Measurements from ENCODE around the gene JCHAIN. TPM values are rescaled to one million over a fixed set of nuclear protein-coding genes. Genes with fewer than 3 reads are reported as not detected.

JCHAIN gene
- total and polyA plus RNA-seq, 2 of the 13 experiments (the other 11 are each of a cell fraction or from before 2014, with no cell fraction given), result not detected

DNA sequence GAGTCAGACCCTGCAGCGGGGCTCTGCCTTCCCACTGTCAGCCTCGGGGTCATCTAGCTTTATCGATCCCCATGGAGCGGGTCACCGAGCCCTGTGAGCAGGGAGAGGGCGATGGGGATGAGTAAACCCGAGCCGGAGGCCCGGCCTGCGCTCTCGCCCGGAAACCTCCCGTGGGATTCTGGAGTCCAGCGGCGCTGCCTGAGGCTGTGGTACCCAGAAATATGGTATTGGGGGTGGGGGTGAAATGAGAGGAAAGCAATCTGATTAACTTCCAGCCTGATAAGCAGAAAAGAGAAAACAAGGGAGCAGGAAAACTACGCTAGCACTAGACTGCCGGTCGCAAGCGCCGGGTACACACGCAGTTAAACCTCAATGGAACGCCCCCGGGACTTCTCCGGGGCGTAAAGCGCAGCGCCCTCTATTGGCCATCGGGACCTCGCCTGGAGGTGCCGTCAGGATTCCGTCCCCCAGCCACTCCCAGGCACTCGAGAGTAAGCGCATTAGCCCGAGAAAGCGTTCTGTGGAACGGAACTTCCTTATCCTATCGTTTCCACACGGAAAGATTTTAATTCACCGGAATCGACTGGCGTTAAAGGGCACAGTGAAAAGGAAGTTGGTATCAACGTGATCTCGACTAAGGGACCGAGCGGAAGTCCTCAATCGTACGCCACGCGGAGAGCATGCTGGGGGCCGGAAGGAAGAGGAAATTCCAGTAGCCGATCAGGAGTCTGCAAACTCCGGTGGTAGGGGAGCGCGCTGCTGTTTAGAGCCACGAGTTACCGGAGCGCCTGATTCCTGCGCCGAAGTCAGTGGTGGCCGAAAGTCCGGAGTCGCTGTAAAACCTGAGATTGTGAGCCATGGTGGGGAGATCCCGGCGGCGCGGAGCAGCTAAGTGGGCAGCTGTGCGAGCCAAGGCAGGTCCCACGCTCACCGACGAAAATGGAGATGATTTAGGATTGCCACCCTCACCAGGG, 21.8 kb upstream of the JCHAIN start, which contains the start of gene UTP3 (continued):
- TF ChIP-seq HMGXB4 (CRISPR knock-in tag; IDR thresholded peaks at IDR 0.05; ENCODE audit: borderline replicate concordance in 1 of 2, low read depth in 1 of 2), result peak; percentile 98 to 99
- TF ChIP-seq SIN3B (IDR thresholded peaks at IDR 0.05; ENCODE audit: low read length), result peak; percentile 61; the same call in 1 of the 2 replicates
- TF ChIP-seq, protein P1, sequence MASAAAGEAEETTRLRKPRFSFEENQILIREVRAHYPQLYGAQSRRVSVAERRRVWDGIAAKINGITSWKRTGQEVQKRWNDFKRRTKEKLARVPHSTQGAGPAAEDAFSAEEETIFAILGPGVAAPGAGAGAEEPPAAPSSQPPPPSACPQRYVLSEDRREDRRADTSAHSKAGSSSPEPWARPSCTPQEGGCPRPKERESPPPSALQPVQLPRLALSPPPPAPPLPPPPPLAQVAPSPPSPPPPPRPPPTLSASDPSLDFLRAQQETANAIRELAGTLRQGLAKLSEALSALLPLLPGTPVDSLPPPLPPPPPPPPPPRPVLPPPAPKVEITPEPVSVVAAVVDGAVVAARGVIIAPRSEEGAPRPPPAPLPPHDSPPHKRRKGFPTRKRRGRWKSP (CRISPR knock-in tag; IDR thresholded peaks at IDR 0.05), result peak; percentile 89; the same call in 1 of the 2 replicates
- no peak for TF ChIP-seq ZNF207 (IDR thresholded peaks at IDR 0.05; ENCODE audit: borderline replicate concordance)
- peak; percentile 78; the same call in 1 of the 2 replicates for TF ChIP-seq MEIS2 (CRISPR knock-in tag; IDR thresholded peaks at IDR 0.05)
- TF ChIP-seq ZNF550 (CRISPR knock-in tag; IDR thresholded peaks at IDR 0.05; ENCODE audit: borderline replicate concordance), result no peak
- TF ChIP-seq, protein P2, sequence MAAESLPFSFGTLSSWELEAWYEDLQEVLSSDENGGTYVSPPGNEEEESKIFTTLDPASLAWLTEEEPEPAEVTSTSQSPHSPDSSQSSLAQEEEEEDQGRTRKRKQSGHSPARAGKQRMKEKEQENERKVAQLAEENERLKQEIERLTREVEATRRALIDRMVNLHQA (CRISPR knock-in tag; IDR thresholded peaks at IDR 0.05), result no peak
- no peak for TF ChIP-seq NONO (IDR thresholded peaks at IDR 0.05)
- peak; percentile 94 for TF ChIP-seq NONO (CRISPR knock-in tag; conservative IDR thresholded peaks at IDR 0.05)
- peak; percentile 97 for TF ChIP-seq GATAD1 (CRISPR knock-in tag; IDR thresholded peaks at IDR 0.05)
- TF ChIP-seq ZBTB43 (CRISPR knock-in tag; conservative IDR thresholded peaks at IDR 0.05), result peak; percentile 48; the same call in 1 of the 2 replicates
- peak; percentile 57 for TF ChIP-seq STAG1 (CRISPR knock-in tag; IDR thresholded peaks at IDR 0.05)
- TF ChIP-seq ZNF781 (CRISPR knock-in tag; IDR thresholded peaks at IDR 0.05; ENCODE audit: borderline replicate concordance, not compliant biosample characterization), result peak; percentile 54
